ENCODE measurements around the gene EYA2. TPM values are rescaled to one million over a fixed set of nuclear protein-coding genes. Genes with fewer than 3 reads are reported as not detected.

EYA2 gene
- total RNA-seq, 2 donors from 2014 or later: 3.5 to 3.8 TPM

DNA sequence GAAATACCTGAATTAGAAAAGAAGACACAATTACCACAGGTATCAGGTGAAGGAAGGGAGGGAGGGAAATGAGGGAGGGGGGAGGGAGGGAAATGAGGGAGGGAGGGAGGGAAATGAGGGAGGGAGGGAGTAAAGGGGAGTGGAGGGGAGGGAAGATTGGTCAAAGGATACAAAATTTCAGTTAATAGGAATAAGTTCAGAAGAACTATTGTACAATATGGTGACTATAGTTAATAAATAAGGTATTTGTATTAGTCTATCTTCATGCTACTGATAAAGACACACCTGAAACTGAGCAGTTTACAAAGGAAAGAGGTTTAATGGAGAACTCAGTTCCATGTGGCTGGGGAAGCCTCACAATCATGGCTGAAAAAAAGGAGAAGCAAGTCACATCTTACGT, 185.7 kb downstream of the EYA2 start:
- TF ChIP-seq CTCF (IDR thresholded peaks at IDR 0.05): no peak
- Histone ChIP-seq H3K4me1 (ENCODE audit: control insufficient read depth in 1 of 2, low read depth in 2 of 2) (peaks cover 0 to 8% of the 10 kb centered on the region in 2 donors), H3K36me3 (no peaks in the 10 kb centered on the region), H3K9me3 (peaks cover 6% of the 10 kb centered on the region), H3K4me3 (no peak overlapping the region), H3K27me3 (replicated peaks; ENCODE audit: insufficient read depth) (no peaks in the 10 kb centered on the region), H3K27ac (no peak overlapping the region)
- DNase-seq (ENCODE audit: low spot score) (no peak), ATAC-seq (ENCODE audit: insufficient number of reproducible peaks, low FRiP score, low read depth) (no peak)

DNA sequence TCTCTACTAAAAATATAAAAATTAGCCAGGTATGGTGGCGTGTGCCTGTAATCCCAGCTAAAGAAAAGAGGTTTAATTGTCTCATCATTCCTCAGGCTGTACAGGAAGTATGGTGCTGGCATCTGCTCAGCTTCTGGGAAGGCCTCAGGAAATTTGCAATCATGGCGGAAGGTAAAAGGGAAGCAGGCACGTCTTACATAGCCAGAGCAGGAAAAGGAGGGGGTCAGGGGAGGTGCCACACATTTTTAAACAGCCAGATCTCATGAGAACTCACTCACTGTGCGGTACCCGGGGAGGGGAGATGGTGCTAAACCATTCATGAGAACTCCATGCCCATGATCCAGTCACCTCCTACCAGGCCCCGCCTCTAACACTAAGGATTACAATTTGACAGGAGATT, 191.7 kb downstream of the EYA2 start:
- H3K27me3 ChIP-seq (replicated peaks; ENCODE audit: insufficient read depth): no peaks in the 10 kb centered on the region
- TF ChIP-seq CTCF (IDR thresholded peaks at IDR 0.05): no peak
- no peaks in the 10 kb centered on the region for H3K36me3 ChIP-seq
- H3K27ac ChIP-seq: no peak overlapping the region
- ATAC-seq (ENCODE audit: insufficient number of reproducible peaks, low FRiP score, low read depth): no peak
- no peaks in the 10 kb centered on the region for H3K9me3 ChIP-seq
- no peak for DNase-seq (ENCODE audit: low spot score)
- H3K4me1 ChIP-seq (ENCODE audit: control insufficient read depth in 1 of 2, low read depth in 2 of 2): no peaks in the 10 kb centered on the region
- H3K4me3 ChIP-seq: no peak overlapping the region

GRCh38 chr20:47088335-47088734, 193.7 kb downstream of the EYA2 start:
- Histone ChIP-seq H3K27ac (no peak overlapping the region), H3K4me1 (ENCODE audit: control insufficient read depth in 1 of 2, low read depth in 2 of 2) (no peaks in the 10 kb centered on the region), H3K4me3 (no peak overlapping the region), H3K9me3 (no peaks in the 10 kb centered on the region), H3K27me3 (replicated peaks; ENCODE audit: insufficient read depth) (no peaks in the 10 kb centered on the region), H3K36me3 (no peaks in the 10 kb centered on the region)
- ATAC-seq (ENCODE audit: insufficient number of reproducible peaks, low FRiP score, low read depth): no peak
- DNase-seq (ENCODE audit: low spot score): no peak
- TF ChIP-seq CTCF (IDR thresholded peaks at IDR 0.05): no peak

DNA sequence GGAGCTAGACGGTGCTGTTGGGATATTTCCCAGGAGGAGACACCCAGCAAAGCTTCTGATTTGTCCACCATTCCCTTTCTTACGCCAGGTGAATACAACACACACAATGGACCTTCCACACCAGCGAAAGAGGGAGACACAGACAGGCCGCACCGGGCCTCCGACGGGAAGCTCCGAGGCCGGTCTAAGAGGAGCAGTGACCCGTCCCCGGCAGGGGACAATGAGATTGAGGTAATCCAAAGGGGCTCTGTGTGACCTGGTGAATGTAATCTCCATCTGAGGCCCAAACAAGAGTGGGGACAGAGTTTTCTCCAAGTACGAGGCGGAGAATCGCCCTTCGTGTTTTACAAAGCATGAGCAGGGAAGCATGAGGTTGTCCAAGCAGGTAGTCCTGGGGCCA, 194.5 kb downstream of the EYA2 start:
- no peaks in the 10 kb centered on the region for H3K27me3 ChIP-seq (replicated peaks; ENCODE audit: insufficient read depth)
- ATAC-seq (ENCODE audit: insufficient number of reproducible peaks, low FRiP score, low read depth) (no peak), DNase-seq (ENCODE audit: low spot score) (no peak)
- H3K27ac ChIP-seq: no peak overlapping the region
- no peak for TF ChIP-seq CTCF (IDR thresholded peaks at IDR 0.05)
- H3K9me3 ChIP-seq: no peaks in the 10 kb centered on the region
- H3K36me3 ChIP-seq: no peaks in the 10 kb centered on the region
- H3K4me3 ChIP-seq: no peak overlapping the region
- H3K4me1 ChIP-seq (ENCODE audit: control insufficient read depth in 1 of 2, low read depth in 2 of 2): no peaks in the 10 kb centered on the region

GRCh38 chr20:47090835-47091234, 196.2 kb downstream of the EYA2 start:
- Histone ChIP-seq H3K4me1 (ENCODE audit: control insufficient read depth in 1 of 2, low read depth in 2 of 2) (no peaks in the 10 kb centered on the region), H3K27ac (no peak overlapping the region), H3K4me3 (no peak overlapping the region), H3K36me3 (no peaks in the 10 kb centered on the region), H3K9me3 (peaks cover 5% of the 10 kb centered on the region), H3K27me3 (replicated peaks; ENCODE audit: insufficient read depth) (no peaks in the 10 kb centered on the region)
- no peak for ATAC-seq (ENCODE audit: insufficient number of reproducible peaks, low FRiP score, low read depth)
- TF ChIP-seq CTCF (IDR thresholded peaks at IDR 0.05): no peak
- DNase-seq (ENCODE audit: low spot score): no peak

Data from thoracic aorta (tissue), 2 donors.